PC-3 (cell line): ENCODE data around the gene SEC61G.

Experiments
- CTCF ChIP-seq: fragments of 300-600 bp; sonication (generic); conservative IDR thresholded peaks from 2 replicates; pipeline ENCODE4 v1.5.1; 2017; ENCODE audit warnings: antibody characterized with exemption, low read depth, mild to moderate bottlenecking, low read length
- EZH2 ChIP-seq: fragments of 300-600 bp; sonication (generic); IDR thresholded peaks from one replicate; pipeline ENCODE4 v1.6.1; 2017; ENCODE audit warnings: antibody characterized with exemption, mild to moderate bottlenecking, low read length; ENCODE audit not compliant: unreplicated experiment

GRCh38 chr7:54738737-54739136 lies 20.3 kb downstream of the SEC61G start:
- TF ChIP-seq EZH2 (no peak), CTCF (no peak)
